Parathyroid adenoma (tissue), 2 donors: Measurements from ENCODE around the gene ZNF611.
"Not testable (repeated sequence)": the region's sequence is repeated elsewhere in the genome, so short reads cannot be mapped to it uniquely, and the experiment has no call there.

Source experiments
- H2AFZ ChIP-seq: fragments of 300-600 bp; sonication (generic); one replicate; pipeline ENCODE4 v1.7.0; 2017; ENCODE audit warnings: antibody characterized with exemption, mild to moderate bottlenecking
- H3K27ac ChIP-seq: fragments of 300-600 bp; sonication (generic); one replicate; pipeline ENCODE4 v1.7.0; 2017
- H3K27me3 ChIP-seq: fragments of 300-600 bp; sonication (generic); one replicate; pipeline ENCODE4 v1.7.0; 2017; ENCODE audit warnings: low read length; ENCODE audit not compliant: control insufficient read depth, insufficient read depth
- H3K36me3 ChIP-seq: fragments of 300-600 bp; sonication (generic); one replicate; pipeline ENCODE4 v1.7.0; 2017; ENCODE audit warnings: low read length; ENCODE audit not compliant: control insufficient read depth, insufficient read depth
- H3K4me1 ChIP-seq: fragments of 300-600 bp; sonication (generic); one replicate; pipeline ENCODE4 v1.7.0; 2017; ENCODE audit warnings: control low read depth
- H3K4me2 ChIP-seq: fragments of 300-600 bp; sonication (generic); one replicate; pipeline ENCODE4 v1.7.0; 2017; ENCODE audit warnings: low read length
- H3K4me3 ChIP-seq: fragments of 300-600 bp; sonication (generic); one replicate; pipeline ENCODE4 v1.7.0; 2017; ENCODE audit warnings: low read depth, low read length
- H3K79me2 ChIP-seq: fragments of 300-600 bp; sonication (generic); one replicate; pipeline ENCODE4 v1.7.0; 2017; ENCODE audit warnings: control low read depth
- H3K9ac ChIP-seq: fragments of 300-600 bp; sonication (generic); one replicate; pipeline ENCODE4 v1.7.0; 2017; ENCODE audit warnings: mild to moderate bottlenecking
- H3K9me3 ChIP-seq: fragments of 300-600 bp; sonication (generic); one replicate; pipeline ENCODE4 v1.7.0; 2017; ENCODE audit warnings: low read length; ENCODE audit not compliant: control insufficient read depth
- CTCF ChIP-seq: fragments of 300-600 bp; sonication (generic); IDR thresholded peaks from one replicate; pipeline ENCODE4 v1.7.0; 2017; ENCODE audit warnings: antibody characterized with exemption, mild to moderate bottlenecking
- donor health status: primary hyperparathyroidism.

The ZNF611 gene

DNA sequence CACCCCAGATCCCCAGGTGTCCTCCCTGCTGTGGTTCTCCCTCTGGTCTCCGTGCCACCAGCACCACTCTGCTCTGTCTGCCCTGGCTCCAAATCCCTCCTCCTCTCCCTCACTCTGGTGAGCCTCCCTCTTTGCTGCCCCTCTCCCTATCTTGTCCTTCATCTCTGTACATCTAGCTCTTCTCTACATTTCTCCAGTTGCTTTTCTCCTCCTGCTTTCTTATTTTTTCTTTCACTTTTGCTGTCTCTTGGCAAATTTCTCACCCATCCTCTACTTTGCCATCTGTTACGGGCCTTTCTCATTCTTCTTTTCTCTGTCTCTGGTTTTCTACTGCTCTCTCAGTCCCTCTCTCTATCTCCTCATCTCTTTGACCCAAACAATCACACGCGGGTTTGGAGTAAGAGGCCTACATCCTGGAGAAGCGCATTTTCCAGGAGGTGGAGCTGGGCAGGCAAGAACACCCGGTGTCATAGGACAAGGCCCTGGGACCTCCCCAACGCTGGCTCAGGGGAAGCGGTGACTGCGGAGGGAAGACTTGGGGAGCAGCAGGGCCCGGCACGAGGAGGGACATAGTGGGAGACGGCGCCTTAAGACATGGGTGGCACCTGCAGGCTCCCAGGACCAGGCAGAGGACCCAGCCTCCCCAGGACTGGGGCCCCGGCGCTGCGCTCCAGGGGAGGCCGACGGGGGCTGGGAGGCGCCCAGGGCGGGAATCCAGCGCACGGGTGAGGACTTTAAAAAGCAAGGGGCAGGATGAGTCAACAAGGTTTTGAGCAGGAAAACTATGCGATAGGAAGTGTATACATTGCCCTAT is 9.9 kb downstream of the ZNF611 start:
- no peaks in the 10 kb centered on the region for H3K36me3 ChIP-seq
- TF ChIP-seq CTCF = no peak
- H3K9me3 ChIP-seq = no peaks in the 10 kb centered on the region
- H3K9ac ChIP-seq = no peak overlapping the region
- H3K4me1 ChIP-seq = no peaks in the 10 kb centered on the region
- no peak overlapping the region for H3K4me3 ChIP-seq
- no peak overlapping the region for H2AFZ ChIP-seq
- no peaks in the 10 kb centered on the region for H3K79me2 ChIP-seq
- H3K4me2 ChIP-seq = no peak overlapping the region
- no peaks in the 10 kb centered on the region for H3K27me3 ChIP-seq
- H3K27ac ChIP-seq = no peak overlapping the region

GRCh38 chr19:52723907-52724598 is 10.8 kb downstream of the ZNF611 start:
- not testable (repeated sequence) for H3K79me2 ChIP-seq, H2AFZ ChIP-seq, H3K4me2 ChIP-seq, H3K4me1 ChIP-seq, H3K9ac ChIP-seq, H3K4me3 ChIP-seq, H3K27me3 ChIP-seq, H3K36me3 ChIP-seq, H3K9me3 ChIP-seq, H3K27ac ChIP-seq

- H3K36me3 ChIP-seq = no peaks in the 10 kb centered on the region
- no peaks in the 10 kb centered on the region for H3K4me1 ChIP-seq
- no peak overlapping the region for H3K4me3 ChIP-seq
- H3K9me3 ChIP-seq = no peaks in the 10 kb centered on the region
- no peaks in the 10 kb centered on the region for H3K27me3 ChIP-seq
- no peak overlapping the region for H3K27ac ChIP-seq
- no peak overlapping the region for H3K9ac ChIP-seq
- no peak overlapping the region for H2AFZ ChIP-seq
- TF ChIP-seq CTCF = no peak
- no peak overlapping the region for H3K4me2 ChIP-seq
- H3K79me2 ChIP-seq = no peaks in the 10 kb centered on the region
These were observed 12.5 kb downstream of the ZNF611 start for GRCh38 chr19:52722062-52723003.

DNA sequence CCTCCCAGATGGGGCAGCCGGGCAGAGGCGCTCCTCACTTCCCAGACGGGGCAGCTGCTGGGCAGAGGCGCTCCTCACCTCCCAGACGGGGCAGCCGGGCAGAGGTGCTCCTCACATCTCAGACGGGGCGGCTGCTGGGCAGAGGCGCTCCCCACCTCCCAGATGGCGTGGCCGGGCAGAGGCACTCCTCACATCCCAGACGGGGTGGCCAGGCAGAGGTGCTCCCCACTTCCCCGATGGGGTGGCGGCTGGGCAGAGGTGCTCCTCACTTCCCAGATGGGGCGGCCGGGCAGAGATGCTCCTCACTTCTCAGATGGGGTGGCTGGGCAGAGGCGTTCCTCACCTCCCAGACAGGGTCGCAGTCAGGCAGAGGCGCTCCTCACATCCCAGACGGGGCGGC is 14.3 kb downstream of the ZNF611 start:
- H3K4me1 ChIP-seq, H3K36me3 ChIP-seq, H3K4me2 ChIP-seq, H3K4me3 ChIP-seq, H2AFZ ChIP-seq, H3K27me3 ChIP-seq, H3K9me3 ChIP-seq, H3K9ac ChIP-seq, H3K79me2 ChIP-seq, H3K27ac ChIP-seq: not testable (repeated sequence)

GRCh38 chr19:52716522-52716921 is 18.3 kb downstream of the ZNF611 start:
- no peak for TF ChIP-seq CTCF
- Histone ChIP-seq H3K4me1 (no peaks in the 10 kb centered on the region), H3K9ac (no peak overlapping the region), H2AFZ (no peak overlapping the region), H3K27me3 (no peaks in the 10 kb centered on the region), H3K27ac (no peak overlapping the region), H3K79me2 (no peaks in the 10 kb centered on the region), H3K9me3 (no peaks in the 10 kb centered on the region), H3K36me3 (no peaks in the 10 kb centered on the region), H3K4me2 (no peak overlapping the region), H3K4me3 (no peak overlapping the region)

- not testable (repeated sequence) for H3K4me3 ChIP-seq, H3K79me2 ChIP-seq, H3K27ac ChIP-seq, H3K9ac ChIP-seq, H2AFZ ChIP-seq, H3K4me1 ChIP-seq, H3K9me3 ChIP-seq, H3K4me2 ChIP-seq, H3K36me3 ChIP-seq, H3K27me3 ChIP-seq
These were observed 18.9 kb downstream of the ZNF611 start for GRCh38 chr19:52715902-52716301.

GRCh38 chr19:52715330-52715729 is 19.5 kb downstream of the ZNF611 start:
- not testable (repeated sequence) for H3K79me2 ChIP-seq, H3K9ac ChIP-seq, H3K9me3 ChIP-seq, H3K4me1 ChIP-seq, H3K27ac ChIP-seq, H3K4me2 ChIP-seq, H3K4me3 ChIP-seq, H3K36me3 ChIP-seq, H3K27me3 ChIP-seq, H2AFZ ChIP-seq

- not testable (repeated sequence) for H3K4me2 ChIP-seq, H2AFZ ChIP-seq, H3K36me3 ChIP-seq, H3K79me2 ChIP-seq, H3K27me3 ChIP-seq, H3K27ac ChIP-seq, H3K9ac ChIP-seq, H3K4me3 ChIP-seq, H3K4me1 ChIP-seq, H3K9me3 ChIP-seq
These were observed 21.8 kb downstream of the ZNF611 start for GRCh38 chr19:52713051-52713450.
